ENCODE measurements around the gene UBE2H.

UBE2H gene

DNA sequence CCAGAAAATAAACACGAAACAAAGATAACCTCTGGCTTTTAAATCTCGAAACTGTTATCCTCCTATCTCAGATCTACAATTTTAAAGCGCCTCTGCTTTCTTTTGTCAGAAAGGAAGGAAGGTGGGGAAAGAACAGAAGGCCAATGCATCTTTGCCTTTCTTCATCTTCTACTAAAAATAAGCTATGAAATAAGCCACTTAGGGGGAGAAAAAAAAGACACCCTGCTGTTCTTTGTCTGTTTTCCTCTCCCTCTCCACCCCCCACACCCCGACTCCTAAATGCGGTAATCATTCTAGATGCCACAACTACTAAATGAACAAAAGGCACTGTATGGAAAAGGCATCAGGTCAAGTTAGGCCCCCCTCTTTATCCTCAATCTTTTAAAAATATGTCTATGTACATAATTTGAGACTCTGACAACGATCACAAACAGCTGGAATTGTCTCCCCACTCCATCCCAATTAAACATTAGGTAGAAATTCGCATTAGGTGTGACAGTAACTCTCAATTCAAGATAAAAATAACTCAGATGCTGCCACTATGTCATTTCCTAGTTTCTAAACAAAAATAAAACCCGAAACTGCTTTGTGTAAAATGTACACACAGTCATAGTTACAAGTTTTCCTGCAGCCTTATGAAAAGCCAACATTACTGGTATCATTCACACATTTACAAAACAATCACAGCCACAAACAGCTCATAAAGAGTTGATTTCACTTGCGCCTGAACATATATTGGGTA, 2.4 kb downstream of the UBE2H start:
- H3K27ac ChIP-seq (replicated peaks) = no peak overlapping the region; the same call in 1 of the 2 replicates

DNA sequence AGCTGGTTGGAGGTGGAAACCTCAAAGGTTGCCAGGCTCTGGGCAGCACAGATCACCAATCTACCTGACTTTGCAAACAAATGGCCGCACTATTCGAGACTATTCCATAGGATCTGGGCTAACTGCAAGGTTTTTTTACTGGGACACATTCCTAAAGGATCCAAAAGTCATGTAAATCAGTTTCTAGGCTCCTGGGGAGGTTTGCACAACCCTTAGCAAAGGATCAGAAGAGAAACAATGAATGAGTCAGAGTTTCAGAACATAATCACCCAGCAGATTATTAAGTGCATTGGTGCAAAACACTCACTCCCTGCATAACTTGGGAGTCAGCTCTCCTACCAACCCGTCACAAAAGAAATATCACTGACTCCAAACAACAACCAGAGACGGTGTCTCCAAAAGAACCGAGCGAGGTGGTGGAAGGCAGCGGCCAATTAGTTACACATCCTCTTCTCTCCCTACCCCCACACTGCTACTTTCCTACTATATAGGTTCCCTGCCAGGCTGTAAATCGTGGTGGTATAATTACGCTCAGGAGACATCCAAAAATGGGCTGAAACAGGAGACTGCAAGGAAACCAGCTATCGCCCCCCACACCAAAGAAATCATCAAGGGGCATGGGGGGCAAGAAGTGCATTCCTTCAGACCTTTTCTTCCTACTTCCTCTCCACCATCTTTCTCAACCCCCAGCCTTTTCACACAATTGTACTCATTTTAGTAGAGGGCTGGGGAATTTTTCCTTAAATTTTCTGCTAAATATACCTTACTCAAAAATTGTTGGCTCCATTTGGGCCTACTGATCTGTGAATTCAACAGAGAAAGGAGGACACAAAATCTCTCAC, 3.2 kb downstream of the UBE2H start:
- Histone ChIP-seq H3K4me3 (replicated peaks; ENCODE audit: insufficient read depth, low read length) (peak overlapping the region; percentile 11; the same call in 1 of the 2 replicates), H3K27ac (replicated peaks) (peak overlapping the region; percentile 29), H3K27me3 (ENCODE audit: insufficient read depth, poor library complexity, severe bottlenecking) (no peaks in the 10 kb centered on the region)
- no peak for DNase-seq (ENCODE audit: low read depth in 1 of 2, low spot score in 1 of 2)
- TF ChIP-seq SPI1 (IDR thresholded peaks at IDR 0.05; ENCODE audit: borderline replicate concordance, low read depth) (no peak), GABPA (IDR thresholded peaks at IDR 0.05; ENCODE audit: low read depth) (no peak), POLR2AphosphoS5 (IDR thresholded peaks at IDR 0.05; ENCODE audit: low read depth) (no peak)
- TF ChIP-seq, protein P1, sequence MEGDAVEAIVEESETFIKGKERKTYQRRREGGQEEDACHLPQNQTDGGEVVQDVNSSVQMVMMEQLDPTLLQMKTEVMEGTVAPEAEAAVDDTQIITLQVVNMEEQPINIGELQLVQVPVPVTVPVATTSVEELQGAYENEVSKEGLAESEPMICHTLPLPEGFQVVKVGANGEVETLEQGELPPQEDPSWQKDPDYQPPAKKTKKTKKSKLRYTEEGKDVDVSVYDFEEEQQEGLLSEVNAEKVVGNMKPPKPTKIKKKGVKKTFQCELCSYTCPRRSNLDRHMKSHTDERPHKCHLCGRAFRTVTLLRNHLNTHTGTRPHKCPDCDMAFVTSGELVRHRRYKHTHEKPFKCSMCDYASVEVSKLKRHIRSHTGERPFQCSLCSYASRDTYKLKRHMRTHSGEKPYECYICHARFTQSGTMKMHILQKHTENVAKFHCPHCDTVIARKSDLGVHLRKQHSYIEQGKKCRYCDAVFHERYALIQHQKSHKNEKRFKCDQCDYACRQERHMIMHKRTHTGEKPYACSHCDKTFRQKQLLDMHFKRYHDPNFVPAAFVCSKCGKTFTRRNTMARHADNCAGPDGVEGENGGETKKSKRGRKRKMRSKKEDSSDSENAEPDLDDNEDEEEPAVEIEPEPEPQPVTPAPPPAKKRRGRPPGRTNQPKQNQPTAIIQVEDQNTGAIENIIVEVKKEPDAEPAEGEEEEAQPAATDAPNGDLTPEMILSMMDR (IDR thresholded peaks at IDR 0.05; ENCODE audit: insufficient read depth, low read length) = no peak
- TF ChIP-seq, protein P2, sequence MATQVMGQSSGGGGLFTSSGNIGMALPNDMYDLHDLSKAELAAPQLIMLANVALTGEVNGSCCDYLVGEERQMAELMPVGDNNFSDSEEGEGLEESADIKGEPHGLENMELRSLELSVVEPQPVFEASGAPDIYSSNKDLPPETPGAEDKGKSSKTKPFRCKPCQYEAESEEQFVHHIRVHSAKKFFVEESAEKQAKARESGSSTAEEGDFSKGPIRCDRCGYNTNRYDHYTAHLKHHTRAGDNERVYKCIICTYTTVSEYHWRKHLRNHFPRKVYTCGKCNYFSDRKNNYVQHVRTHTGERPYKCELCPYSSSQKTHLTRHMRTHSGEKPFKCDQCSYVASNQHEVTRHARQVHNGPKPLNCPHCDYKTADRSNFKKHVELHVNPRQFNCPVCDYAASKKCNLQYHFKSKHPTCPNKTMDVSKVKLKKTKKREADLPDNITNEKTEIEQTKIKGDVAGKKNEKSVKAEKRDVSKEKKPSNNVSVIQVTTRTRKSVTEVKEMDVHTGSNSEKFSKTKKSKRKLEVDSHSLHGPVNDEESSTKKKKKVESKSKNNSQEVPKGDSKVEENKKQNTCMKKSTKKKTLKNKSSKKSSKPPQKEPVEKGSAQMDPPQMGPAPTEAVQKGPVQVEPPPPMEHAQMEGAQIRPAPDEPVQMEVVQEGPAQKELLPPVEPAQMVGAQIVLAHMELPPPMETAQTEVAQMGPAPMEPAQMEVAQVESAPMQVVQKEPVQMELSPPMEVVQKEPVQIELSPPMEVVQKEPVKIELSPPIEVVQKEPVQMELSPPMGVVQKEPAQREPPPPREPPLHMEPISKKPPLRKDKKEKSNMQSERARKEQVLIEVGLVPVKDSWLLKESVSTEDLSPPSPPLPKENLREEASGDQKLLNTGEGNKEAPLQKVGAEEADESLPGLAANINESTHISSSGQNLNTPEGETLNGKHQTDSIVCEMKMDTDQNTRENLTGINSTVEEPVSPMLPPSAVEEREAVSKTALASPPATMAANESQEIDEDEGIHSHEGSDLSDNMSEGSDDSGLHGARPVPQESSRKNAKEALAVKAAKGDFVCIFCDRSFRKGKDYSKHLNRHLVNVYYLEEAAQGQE (IDR thresholded peaks at IDR 0.05; ENCODE audit: insufficient replicate concordance, low read depth) = no peak

More for the DNA sequence above, 2.4 kb downstream of the UBE2H start:
- no peak for DNase-seq (ENCODE audit: low read depth in 1 of 2, low spot score in 1 of 2)
- no peak for TF ChIP-seq POLR2AphosphoS5 (IDR thresholded peaks at IDR 0.05; ENCODE audit: low read depth)
- TF ChIP-seq GABPA (IDR thresholded peaks at IDR 0.05; ENCODE audit: low read depth) = no peak
- TF ChIP-seq, protein P1 (IDR thresholded peaks at IDR 0.05; ENCODE audit: insufficient read depth, low read length) = no peak
- TF ChIP-seq SPI1 (IDR thresholded peaks at IDR 0.05; ENCODE audit: borderline replicate concordance, low read depth) = no peak
- TF ChIP-seq, protein P2 (IDR thresholded peaks at IDR 0.05; ENCODE audit: insufficient replicate concordance, low read depth) = no peak
- no peaks in the 10 kb centered on the region for H3K27me3 ChIP-seq (ENCODE audit: insufficient read depth, poor library complexity, severe bottlenecking)
- H3K4me3 ChIP-seq (replicated peaks; ENCODE audit: insufficient read depth, low read length) = peak overlapping the region; percentile 84

DNA sequence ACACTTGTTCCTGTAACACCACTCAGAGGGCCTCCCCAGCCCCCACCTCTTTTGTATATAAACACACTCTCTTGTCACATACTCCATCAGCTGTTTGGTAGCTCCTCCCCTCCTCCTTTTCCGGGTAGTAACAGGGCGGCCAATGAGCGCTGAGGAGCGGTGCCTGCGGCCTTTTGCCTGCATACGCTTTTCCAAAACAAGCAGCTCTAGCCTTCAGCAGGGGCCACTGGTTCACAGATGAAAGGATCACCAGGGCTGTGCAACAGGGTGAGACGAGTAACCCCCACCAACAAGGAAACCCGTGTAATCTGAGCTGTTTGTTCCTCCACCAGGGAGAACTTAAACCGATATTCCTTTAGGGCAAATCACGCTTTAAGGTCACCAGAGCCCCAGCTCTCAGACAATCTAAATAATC, 3.9 kb downstream of the UBE2H start:
- no peak for TF ChIP-seq POLR2AphosphoS5 (IDR thresholded peaks at IDR 0.05; ENCODE audit: low read depth)
- TF ChIP-seq, protein P1 (IDR thresholded peaks at IDR 0.05; ENCODE audit: insufficient read depth, low read length) = no peak
- TF ChIP-seq, protein P2 (IDR thresholded peaks at IDR 0.05; ENCODE audit: insufficient replicate concordance, low read depth) = no peak
- TF ChIP-seq GABPA (IDR thresholded peaks at IDR 0.05; ENCODE audit: low read depth) = no peak
- TF ChIP-seq SPI1 (IDR thresholded peaks at IDR 0.05; ENCODE audit: borderline replicate concordance, low read depth) = no peak
- no peak overlapping the region for H3K4me3 ChIP-seq (replicated peaks; ENCODE audit: insufficient read depth, low read length)
- DNase-seq (ENCODE audit: low read depth in 1 of 2, low spot score in 1 of 2) = peak; percentile 35 to 81
- peak overlapping the region; percentile 29 for H3K27ac ChIP-seq (replicated peaks)
- H3K27me3 ChIP-seq (ENCODE audit: insufficient read depth, poor library complexity, severe bottlenecking) = no peaks in the 10 kb centered on the region
